DND-41 (cell line): ENCODE results near the gene SH3GLB2.

Experiments
- EZH2 ChIP-seq: IDR thresholded peaks from 3 replicates; pipeline ENCODE4 v1.6.1; 2012; ENCODE audit warnings: borderline replicate concordance, low read depth, mild to moderate bottlenecking, moderate library complexity, low read length, inconsistent platforms; ENCODE audit not compliant: severe bottlenecking
- TF ChIP-seq, protein P1 (sequence below): IDR thresholded peaks from 2 replicates; pipeline ENCODE4 v1.5.1; 2012; ENCODE audit warnings: borderline replicate concordance, low read length, moderate library complexity, mild to moderate bottlenecking; ENCODE audit not compliant: poor library complexity, severe bottlenecking; ENCODE audit errors: extremely low read depth

DNA sequence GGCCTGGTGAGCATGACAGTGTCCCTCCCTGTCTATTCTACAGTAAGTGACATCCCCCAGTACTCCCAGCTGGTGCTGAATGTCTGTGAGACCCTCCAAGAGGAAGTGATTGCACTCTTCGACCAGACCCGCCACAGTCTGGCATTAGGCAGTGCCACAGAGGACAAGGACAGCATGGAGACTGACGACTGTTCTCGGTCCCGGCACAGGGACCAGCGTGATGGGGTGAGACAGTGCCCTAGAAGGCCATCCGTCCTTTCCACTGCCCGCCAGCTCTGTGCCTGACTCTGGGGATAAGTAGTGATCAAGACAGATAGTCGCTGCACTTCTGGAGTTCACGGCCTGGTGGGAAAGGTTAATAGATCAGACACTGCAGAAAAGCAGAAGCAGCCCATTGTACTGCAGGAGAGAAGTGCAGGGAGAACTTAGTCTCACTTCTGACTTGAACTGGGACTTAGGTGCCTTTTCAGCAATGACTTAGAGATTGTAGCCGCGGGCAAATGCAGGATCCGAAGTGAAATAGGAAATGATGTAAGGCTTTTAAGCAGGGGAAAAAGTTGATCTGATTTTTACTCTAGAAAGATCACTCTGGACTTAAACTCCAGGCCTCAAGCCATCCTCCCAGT lies 28.4 kb downstream of the SH3GLB2 start:
- TF ChIP-seq, protein P1, sequence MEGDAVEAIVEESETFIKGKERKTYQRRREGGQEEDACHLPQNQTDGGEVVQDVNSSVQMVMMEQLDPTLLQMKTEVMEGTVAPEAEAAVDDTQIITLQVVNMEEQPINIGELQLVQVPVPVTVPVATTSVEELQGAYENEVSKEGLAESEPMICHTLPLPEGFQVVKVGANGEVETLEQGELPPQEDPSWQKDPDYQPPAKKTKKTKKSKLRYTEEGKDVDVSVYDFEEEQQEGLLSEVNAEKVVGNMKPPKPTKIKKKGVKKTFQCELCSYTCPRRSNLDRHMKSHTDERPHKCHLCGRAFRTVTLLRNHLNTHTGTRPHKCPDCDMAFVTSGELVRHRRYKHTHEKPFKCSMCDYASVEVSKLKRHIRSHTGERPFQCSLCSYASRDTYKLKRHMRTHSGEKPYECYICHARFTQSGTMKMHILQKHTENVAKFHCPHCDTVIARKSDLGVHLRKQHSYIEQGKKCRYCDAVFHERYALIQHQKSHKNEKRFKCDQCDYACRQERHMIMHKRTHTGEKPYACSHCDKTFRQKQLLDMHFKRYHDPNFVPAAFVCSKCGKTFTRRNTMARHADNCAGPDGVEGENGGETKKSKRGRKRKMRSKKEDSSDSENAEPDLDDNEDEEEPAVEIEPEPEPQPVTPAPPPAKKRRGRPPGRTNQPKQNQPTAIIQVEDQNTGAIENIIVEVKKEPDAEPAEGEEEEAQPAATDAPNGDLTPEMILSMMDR, result no peak
- TF ChIP-seq EZH2, result no peak
